ENCODE measurements around the gene ITGA8.

GRCh38 chr10:15741581-15741980 is 21.9 kb upstream of the ITGA8 start:
- TF ChIP-seq, protein P1, sequence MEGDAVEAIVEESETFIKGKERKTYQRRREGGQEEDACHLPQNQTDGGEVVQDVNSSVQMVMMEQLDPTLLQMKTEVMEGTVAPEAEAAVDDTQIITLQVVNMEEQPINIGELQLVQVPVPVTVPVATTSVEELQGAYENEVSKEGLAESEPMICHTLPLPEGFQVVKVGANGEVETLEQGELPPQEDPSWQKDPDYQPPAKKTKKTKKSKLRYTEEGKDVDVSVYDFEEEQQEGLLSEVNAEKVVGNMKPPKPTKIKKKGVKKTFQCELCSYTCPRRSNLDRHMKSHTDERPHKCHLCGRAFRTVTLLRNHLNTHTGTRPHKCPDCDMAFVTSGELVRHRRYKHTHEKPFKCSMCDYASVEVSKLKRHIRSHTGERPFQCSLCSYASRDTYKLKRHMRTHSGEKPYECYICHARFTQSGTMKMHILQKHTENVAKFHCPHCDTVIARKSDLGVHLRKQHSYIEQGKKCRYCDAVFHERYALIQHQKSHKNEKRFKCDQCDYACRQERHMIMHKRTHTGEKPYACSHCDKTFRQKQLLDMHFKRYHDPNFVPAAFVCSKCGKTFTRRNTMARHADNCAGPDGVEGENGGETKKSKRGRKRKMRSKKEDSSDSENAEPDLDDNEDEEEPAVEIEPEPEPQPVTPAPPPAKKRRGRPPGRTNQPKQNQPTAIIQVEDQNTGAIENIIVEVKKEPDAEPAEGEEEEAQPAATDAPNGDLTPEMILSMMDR (conservative IDR thresholded peaks at IDR 0.05; ENCODE audit: low read depth, low read length) = no peak
- no peak for TF ChIP-seq POLR2A (IDR thresholded peaks at IDR 0.05; ENCODE audit: low read depth, low read length)
- TF ChIP-seq MAZ (IDR thresholded peaks at IDR 0.05; ENCODE audit: borderline replicate concordance, low read depth, low read length) = no peak
- no peak for TF ChIP-seq RAD21 (IDR thresholded peaks at IDR 0.05; ENCODE audit: low read length)
- no peak for TF ChIP-seq SMC3 (IDR thresholded peaks at IDR 0.05; ENCODE audit: low read depth, low read length)
- no peak for TF ChIP-seq MAFK (IDR thresholded peaks at IDR 0.05; ENCODE audit: low read depth, low read length)
- TF ChIP-seq USF2 (IDR thresholded peaks at IDR 0.05; ENCODE audit: low read depth, low read length) = no peak
- TF ChIP-seq MXI1 (IDR thresholded peaks at IDR 0.05; ENCODE audit: borderline replicate concordance, low read depth, low read length) = no peak
- TF ChIP-seq CHD1 (IDR thresholded peaks at IDR 0.05; ENCODE audit: low read depth, low read length) = no peak
- TF ChIP-seq FOS (IDR thresholded peaks at IDR 0.05; ENCODE audit: low read depth, low read length) = no peak
- TF ChIP-seq BHLHE40 (IDR thresholded peaks at IDR 0.05; ENCODE audit: low read depth, low read length) = no peak
- TF ChIP-seq CEBPB (IDR thresholded peaks at IDR 0.05; ENCODE audit: low read depth, low read length) = no peak
- no peak for TF ChIP-seq ELK1 (IDR thresholded peaks at IDR 0.05; ENCODE audit: borderline replicate concordance, low read depth, low read length)
- TF ChIP-seq RCOR1 (IDR thresholded peaks at IDR 0.05; ENCODE audit: insufficient replicate concordance, low read length) = no peak
